Forelimb muscle (tissue), 1 donor: ENCODE results near the gene TMIGD2. TPM values are rescaled to one million over a fixed set of nuclear protein-coding genes. Genes with fewer than 3 reads are reported as not detected.

Source experiments
- DNase-seq: peaks from one replicate; pipeline ENCODE4 v3.0.0-alpha.2; 2013; ENCODE audit warnings: low read depth
- polyA plus RNA-seq: library from polyadenylated mRNA; unstranded; fragments of 120-200 nt; gene quantifications from one replicate; pipeline ENCODE4 v1.2.1, GENCODE V29; 2013; ENCODE audit not compliant: insufficient read length

Gene TMIGD2
- polyA plus RNA-seq, 1 donor: 0.46 TPM

DNA sequence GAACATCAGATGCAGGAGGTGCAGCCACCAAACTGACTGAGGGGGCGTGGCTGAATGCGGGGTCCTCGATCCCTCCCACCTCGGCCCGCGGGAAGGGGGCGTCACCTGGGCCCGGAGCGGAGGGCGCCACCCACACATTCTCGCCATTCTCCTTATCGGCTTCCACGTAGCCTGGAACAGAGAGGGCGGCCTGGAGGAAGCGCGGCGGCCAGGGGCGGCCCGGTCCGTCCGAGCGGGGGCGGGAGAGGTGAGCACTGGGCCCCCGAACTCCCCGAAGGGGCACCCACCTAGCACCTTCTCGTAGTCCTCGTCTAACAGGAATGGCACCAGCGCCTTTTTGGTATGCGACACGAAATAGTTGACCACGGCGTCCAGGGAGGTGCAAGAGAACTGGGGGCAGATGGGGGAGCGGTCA lies 24.7 kb upstream of the TMIGD2 start:
- no peak for DNase-seq

DNA sequence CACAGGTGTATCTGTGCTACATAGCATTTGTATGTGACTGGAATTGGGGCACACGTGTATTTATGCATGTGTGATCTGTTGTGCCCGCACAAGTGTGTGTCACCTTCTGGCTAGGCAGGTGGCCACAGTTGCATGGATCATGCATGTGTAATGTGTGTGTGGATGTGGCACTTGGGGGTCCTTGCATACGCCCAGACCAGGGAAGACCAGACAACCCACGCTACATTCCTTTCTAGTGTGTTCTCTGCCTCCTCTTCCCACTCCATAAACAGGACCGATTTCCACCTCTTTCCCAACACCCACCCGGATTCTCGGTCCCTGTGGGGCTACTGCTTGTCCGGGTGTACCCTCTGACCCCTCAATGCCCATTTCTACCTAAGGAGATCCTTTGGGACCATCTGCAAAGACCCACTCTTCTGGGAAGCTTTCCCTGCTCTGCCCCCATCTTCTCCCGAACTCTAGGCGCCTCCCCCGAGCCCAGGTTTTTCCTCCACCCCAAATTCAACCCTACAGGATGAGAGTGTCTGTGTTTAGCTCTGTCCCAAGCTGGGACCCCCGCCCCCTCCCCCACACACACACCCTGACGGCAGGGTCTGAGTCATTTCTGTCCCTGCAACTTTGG lies 24.1 kb upstream of the TMIGD2 start:
- DNase-seq: no peak

GRCh38 chr19:4324228-4324627 lies 22.0 kb upstream of the TMIGD2 start:
- DNase-seq: no peak

DNA sequence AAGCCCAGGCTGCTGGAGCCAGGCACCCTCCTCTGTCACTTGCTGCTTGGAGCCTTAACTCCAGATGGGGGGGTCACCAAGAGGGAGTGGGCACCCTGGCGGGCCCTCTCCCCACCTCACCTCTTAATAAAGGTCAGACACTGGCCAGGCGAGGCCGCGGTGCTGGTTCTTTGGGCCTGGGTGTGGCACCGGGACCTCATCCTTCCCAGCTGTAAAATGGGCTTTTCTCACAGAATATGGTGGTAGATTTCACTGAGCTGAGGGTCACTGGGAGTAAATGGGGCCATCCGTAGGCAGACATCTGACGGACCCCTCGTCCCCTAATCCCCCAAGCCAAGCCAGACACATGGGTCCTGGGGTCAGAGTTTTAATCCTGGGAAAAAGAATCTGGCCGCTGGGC lies 21.5 kb upstream of the TMIGD2 start:
- no peak for DNase-seq

DNA sequence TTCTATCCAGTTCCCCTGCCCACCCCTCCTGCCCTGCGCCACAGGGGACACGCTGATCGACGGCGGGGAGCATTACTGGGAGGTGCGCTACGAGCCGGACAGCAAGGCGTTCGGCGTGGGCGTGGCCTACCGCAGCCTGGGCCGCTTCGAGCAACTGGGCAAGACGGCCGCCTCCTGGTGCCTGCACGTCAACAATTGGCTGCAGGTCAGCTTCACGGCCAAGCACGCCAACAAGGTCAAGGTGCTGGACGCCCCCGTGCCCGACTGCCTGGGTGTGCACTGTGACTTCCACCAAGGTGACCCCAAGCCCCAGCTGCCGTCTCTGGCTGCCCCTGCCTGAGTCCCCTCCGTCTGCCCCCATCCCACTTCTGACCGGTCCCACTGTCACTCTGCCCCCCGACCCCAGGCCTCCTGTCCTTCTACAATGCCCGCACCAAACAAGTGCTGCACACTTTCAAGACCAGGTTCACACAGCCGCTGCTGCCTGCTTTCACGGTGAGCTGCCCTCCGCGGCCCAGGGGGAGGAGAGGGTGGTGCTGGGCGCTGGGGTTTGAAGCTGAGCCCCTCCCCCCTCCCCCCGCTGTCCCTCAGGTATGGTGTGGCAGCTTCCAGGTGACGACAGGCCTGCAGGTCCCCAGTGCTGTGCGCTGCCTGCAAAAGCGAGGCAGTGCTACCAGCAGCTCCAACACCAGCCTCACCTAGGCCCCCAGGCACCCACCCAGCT lies 20.9 kb upstream of the TMIGD2 start:
- DNase-seq: no peak

DNA sequence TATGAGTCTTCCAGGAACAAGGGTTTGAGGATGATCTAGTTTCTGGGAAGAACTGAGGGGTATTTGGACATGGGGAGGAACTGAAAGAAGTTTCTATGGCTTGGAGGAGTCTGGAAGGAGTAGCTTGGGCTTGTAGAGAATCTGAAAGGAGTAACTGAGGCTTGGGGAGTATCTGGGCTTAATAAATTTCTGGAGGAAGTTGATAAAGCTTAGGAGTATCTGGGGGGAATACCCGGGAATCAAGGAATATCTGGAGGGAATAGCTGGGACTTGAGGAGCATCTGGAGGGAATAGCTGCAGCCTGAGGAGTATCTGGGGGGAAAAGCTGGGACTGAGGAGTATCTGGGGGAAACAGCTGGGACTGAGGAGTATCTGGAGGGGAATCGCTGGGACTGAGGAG lies 18.2 kb upstream of the TMIGD2 start:
- DNase-seq: no peak

GRCh38 chr19:4319067-4319718 lies 17.0 kb upstream of the TMIGD2 start:
- no peak for DNase-seq

GRCh38 chr19:4318460-4318859 lies 16.3 kb upstream of the TMIGD2 start:
- DNase-seq: no peak

- no peak for DNase-seq
These were observed 14.8 kb upstream of the TMIGD2 start for GRCh38 chr19:4316956-4317355.

DNA sequence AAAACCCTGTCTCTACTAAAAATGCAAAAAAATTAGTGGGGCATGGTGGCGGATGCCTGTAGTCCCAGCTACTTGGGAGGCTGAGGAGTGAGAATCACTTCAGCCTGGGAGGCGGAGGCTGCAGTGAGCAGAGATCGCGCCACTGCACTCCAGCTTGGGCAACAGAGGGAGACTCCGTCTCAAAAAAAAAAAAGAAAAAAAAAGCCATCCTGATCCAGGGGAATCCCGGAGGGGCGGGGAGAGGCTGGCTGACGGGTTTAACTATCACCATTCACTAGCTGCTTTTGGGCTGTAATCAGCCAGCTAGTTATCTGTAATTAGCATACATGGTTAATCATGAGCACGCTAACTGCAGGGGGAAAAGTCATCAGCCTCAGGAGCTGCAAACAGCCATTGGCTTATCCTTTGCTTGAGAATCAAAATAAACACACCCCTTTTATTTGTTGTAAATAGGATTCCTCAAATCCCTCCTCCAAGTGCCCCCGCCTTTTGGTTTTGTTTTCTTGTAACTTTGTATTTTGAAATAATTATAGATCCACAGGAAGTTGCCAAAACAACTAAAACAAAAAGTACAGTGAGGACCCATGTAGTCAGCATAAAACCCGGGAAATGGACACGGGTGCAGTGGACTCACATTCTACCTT lies 11.8 kb upstream of the TMIGD2 start:
- no peak for DNase-seq

DNA sequence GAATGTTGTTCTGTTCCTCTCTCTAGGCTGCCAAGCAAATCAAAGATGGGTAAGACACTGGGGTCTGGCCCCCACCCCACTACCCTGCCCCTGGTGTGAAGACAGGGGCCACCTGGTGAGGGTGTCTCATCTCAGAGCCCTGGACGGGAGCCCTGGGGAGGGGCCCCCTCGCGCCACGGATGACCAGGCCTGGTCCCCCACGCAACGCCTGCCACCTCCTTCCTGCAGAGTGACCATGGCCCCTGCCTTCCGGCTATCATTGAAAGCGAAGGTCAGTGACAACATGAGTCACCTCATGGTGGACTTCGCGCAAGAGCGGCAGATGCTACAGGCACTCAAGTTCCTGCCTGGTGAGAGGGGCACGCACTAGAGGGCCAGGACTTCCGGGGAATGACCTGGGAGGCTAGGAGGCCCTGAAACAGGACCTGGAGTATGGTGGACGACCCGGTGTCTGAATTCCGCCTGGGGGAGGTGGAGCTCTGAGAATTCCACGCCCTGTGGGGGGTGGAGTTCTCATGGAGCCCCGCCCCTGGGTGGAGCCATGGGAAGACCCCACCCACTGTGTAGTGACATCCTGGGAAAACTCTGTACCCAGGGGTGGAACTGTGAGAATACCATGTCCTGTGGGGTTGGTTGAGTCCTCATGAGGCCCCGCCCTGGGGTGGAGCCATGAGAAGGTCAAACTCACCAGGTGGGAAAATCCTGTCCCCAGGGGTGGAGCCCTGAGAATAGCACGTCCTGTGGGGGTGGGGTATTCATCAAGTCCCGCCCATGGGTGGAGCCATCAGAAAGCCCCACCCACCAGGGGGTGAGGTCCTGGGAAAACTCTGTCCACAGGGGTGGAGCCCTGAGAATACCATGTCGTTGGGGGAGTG lies 8.3 kb upstream of the TMIGD2 start:
- DNase-seq: no peak

DNA sequence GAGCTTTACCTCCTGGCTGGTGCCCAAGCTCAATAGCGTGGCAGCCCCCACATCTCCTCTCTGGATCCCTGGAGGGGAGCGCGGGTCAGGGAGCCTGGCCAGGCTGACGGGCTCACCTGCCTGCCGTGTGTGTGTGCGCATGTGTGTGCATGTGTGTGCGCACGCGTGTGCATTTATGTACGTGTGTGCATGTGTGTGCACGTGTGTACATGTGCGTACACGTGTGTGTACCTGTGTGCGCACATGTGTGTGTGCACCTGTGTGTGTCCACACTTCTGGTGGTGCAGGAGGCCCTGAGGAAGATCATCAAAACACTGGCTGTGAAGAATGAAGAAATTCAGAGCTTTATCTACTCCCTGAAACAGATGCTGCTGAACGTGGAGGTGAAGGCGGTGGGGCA lies 3.5 kb upstream of the TMIGD2 start:
- DNase-seq: no peak

GRCh38 chr19:4305257-4305612 lies 3.0 kb upstream of the TMIGD2 start:
- no peak for DNase-seq

GRCh38 chr19:4304538-4305256 lies 2.5 kb upstream of the TMIGD2 start, which contains the start of gene FSD1:
Gene FSD1, plus strand, starts transcription at chr19:4304598. Its CDS starts 149 bp downstream, at chr19:4304747.
- no peak for DNase-seq

DNA sequence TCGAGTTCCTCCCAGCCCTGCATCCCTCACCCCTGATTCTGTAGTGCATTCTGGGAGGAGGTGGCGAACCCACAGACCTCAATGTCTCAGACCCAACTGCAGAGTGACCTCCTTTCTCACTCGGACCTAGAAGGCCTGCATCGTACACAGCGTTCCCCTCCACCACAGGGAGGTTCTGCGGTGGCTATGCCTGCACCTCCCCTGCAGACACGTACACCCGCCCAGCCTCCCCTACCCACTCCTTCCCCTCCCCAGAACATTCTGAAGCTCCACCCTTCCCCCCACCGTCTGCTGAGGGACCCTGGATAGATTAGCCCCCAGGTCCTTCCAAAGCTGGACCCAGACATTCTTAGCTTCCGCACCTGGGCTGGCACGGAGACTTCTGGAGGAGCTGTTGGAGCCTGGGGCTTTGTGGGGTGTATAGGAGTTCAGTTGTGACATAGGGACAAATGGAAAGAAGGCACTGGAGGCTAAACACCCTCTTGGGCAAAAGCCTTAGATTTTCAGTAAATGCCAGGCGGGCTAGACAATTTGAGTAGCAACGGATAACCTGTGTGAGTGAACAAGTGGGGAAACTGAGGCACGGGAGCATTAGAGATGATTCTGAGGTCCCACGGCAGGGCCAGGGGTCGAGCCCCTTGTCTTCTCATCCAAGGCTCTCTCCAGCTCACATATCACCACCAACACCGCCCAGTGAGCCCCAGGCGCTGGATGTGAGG lies 1.8 kb upstream of the TMIGD2 start:
- DNase-seq: no peak

DNA sequence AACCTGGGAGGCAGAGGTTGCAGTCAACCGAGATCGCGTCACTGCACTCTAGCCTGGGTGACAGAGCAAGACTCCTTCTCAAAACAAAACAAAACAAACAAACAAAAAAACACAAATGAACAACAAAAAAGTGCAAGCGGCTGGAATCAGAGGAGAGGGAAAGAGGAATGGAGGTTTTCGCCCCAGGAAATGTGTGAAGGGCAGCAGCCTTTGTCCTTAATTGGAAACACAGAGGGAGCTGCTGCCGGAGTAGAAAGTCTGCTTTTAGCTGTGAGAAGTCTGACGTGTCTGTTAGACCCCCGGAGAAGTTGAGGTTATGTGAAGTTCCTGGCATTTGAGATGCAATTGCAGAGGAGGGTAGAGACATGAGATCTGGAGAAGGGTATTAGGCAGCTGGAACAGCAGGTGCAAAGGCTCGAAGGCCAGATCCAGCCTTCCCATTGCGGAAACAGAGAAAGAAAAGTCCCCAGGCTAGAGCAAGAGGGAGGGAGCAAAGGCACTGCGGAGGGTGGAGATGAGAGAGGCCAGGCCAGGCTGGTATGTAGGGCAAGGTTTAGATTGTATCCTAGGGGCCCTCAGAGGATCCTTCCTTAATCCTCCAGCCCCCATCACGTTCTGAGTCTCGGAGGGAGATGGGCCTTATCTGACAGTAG lies 473 bp downstream of the TMIGD2 start:
- no peak for DNase-seq

- DNase-seq: no peak
These were observed 1.6 kb downstream of the TMIGD2 start for GRCh38 chr19:4300589-4300988.

GRCh38 chr19:4298810-4299550 lies 3.2 kb downstream of the TMIGD2 start:
- no peak for DNase-seq
